ENCODE data around the gene REXO1.

The REXO1 gene

GRCh38 chr19:1861599-1862031, 13.3 kb upstream of the REXO1 start:
- DNase-seq (ENCODE audit: low spot score), result no peak

GRCh38 chr19:1860821-1861598, 12.7 kb upstream of the REXO1 start:
- DNase-seq (ENCODE audit: low spot score), result no peak

- DNase-seq (ENCODE audit: low spot score), result peak; percentile 68
Observed at GRCh38 chr19:1860042-1860775, 11.9 kb upstream of the REXO1 start.

GRCh38 chr19:1859331-1859781, 11.1 kb upstream of the REXO1 start:
- no peak for DNase-seq (ENCODE audit: low spot score)

- no peak for DNase-seq (ENCODE audit: low spot score)
Observed at GRCh38 chr19:1858412-1859081, 10.3 kb upstream of the REXO1 start.

GRCh38 chr19:1857648-1858326, 9.5 kb upstream of the REXO1 start:
- DNase-seq (ENCODE audit: low spot score), result no peak

- DNase-seq (ENCODE audit: low spot score), result peak; percentile 84
Observed at GRCh38 chr19:1856698-1857603, 8.7 kb upstream of the REXO1 start.

GRCh38 chr19:1856345-1856697, 8.0 kb upstream of the REXO1 start:
- DNase-seq (ENCODE audit: low spot score), result no peak

GRCh38 chr19:1855828-1856255, 7.6 kb upstream of the REXO1 start:
- no peak for DNase-seq (ENCODE audit: low spot score)

- peak; percentile 98 for DNase-seq (ENCODE audit: low spot score)
Observed at GRCh38 chr19:1855040-1855827, 7.0 kb upstream of the REXO1 start.

GRCh38 chr19:1854542-1855039, 6.3 kb upstream of the REXO1 start:
- DNase-seq (ENCODE audit: low spot score), result no peak

GRCh38 chr19:1854039-1854541, 5.8 kb upstream of the REXO1 start:
- DNase-seq (ENCODE audit: low spot score), result no peak

GRCh38 chr19:1853295-1854038, 5.2 kb upstream of the REXO1 start:
- peak; percentile 85 for DNase-seq (ENCODE audit: low spot score)

GRCh38 chr19:1852581-1853128, 4.4 kb upstream of the REXO1 start:
- no peak for DNase-seq (ENCODE audit: low spot score)

GRCh38 chr19:1851654-1852580, 3.6 kb upstream of the REXO1 start:
- DNase-seq (ENCODE audit: low spot score), result no peak

GRCh38 chr19:1850809-1851653, 2.7 kb upstream of the REXO1 start:
- no peak for DNase-seq (ENCODE audit: low spot score)

- DNase-seq (ENCODE audit: low spot score), result no peak
Observed at GRCh38 chr19:1849886-1850398, 1.7 kb upstream of the REXO1 start.
